A549 treated with ZK216348 at 1 μM for 4 hours (cell line): ENCODE results near the gene SMTN. TPM values are rescaled to one million over a fixed set of nuclear protein-coding genes. Genes with fewer than 3 reads are reported as not detected.

Source experiments
- total RNA-seq: library from RNA; stranded (reverse); fragments of 200-300 nt; extraction: Qiagen RNA extraction; gene quantifications from 5 replicates; pipeline ENCODE4 v1.2.3, GENCODE V29; 2022; ENCODE audit warnings: low read depth

SMTN gene
- total RNA-seq: 15.4 to 31.7 TPM (median 28.8 TPM) in 5 replicates

GRCh38 chr22:31080848-31081649 lies at the start of gene SMTN:
Gene SMTN (plus strand): TSS chr22:31081318. CDS start chr22:31083259, 1,941 bp downstream.

DNA sequence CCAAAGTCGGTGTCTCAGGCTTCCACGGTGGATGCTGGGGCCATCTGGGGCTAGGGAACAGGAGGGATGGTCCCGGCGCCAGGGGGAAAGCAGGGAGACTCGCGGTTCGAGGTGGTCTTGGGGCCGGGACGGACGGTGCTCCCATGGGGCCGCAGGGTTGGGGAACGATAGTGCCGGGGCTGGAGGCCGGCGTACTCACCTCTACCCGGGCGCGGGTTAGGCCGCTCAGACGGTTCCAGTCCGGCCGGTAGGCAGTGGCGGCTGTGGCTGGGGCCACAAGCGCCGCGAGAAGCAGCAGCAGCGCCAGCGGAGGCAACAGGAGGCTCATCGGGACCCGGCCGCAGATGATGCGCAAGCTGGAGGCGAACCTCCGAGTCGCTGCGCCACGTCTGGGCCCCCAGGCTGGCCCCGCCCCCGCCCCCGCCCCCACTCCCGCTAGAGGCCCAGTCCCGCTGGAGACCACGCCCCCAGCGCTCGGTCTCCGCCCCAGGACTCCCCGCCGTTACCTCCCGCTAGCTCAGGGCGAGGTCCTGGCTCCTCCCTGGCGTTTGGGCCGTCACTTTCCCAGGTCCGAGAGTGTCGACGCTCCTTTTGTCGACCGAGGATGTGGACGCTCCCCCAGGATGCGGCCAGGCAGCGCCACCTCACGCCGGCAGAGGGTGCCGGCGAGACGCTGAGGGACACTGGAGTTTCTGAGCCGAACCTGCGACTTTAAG lies 26.2 kb downstream of the SMTN start, which contains the start of gene SELENOM:
Gene SELENOM (minus strand): TSS at position 391 of the 716 bp plus-strand sequence. CDS start 63 bp downstream, at position 328.

GRCh38 chr22:31122532-31123291 lies 41.6 kb downstream of the SMTN start, which contains the start of gene INPP5J:
Gene INPP5J (plus strand): TSS chr22:31122966. CDS start chr22:31123015, 49 bp downstream.

DNA sequence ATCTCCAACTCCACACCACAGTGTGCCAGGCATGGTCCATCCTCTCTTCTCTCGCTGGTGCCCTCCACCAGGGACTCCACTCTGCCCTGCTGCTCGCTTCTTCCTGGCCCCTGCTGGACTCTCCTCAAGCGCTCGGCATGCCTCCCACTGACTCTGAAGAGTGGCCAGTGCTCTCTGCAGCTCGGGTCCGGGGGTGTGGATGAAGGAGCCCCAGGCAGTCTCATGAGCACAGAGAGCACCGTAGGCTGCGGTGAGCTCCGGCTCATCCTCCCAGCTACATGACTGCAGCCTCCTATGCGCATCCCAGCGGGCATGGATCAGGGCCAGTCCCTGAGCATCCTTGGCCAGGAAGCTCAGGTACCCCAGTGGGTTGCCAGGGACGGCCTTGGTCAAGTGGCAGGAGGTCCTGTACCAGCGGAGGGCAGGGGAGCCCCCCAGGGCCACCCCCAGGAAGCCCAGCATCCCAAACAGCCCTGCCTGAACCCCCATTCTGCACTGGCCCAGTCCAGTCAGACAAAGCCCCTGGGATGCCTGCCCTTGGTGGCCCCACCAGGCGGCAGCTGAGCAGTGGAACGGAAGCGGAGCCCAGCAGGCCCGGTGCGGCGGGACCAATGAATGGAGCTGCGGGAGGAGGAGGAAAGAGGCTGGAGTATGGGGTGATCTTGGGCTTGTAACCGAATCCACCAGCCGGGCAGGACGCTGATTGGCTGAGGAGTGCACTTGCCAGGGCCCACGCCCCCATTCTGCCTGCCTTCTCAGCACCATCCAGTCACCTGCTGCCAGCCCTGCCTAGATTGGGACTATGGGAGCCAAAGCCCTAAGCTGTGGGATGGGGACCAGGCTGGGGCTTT lies 59.0 kb downstream of the SMTN start, which contains the start of gene PLA2G3:
Gene PLA2G3 (minus strand): TSS at position 643 of the 851 bp plus-strand sequence. CDS start 154 bp downstream, at position 489.

Other genes starting within 250 kb of the SMTN start
- 12.2 to 17.5 TPM (median 14.7 TPM) in 5 replicates for gene MORC2, start 112.5 kb upstream of the SMTN start, total RNA-seq
- gene TUG1, start 112.1 kb upstream of the SMTN start, total RNA-seq: 23.1 to 31.1 TPM (median 29.8 TPM) in 5 replicates
- gene SELENOM, start 26.2 kb downstream of the SMTN start, total RNA-seq: 44.3 to 71.4 TPM (median 66.5 TPM) in 5 replicates
- 0.50 to 0.66 TPM (median 0.57 TPM) in 4 of 5 replicates, not detected in the other for gene INPP5J, start 41.6 kb downstream of the SMTN start, total RNA-seq
- gene PLA2G3, start 59.2 kb downstream of the SMTN start, total RNA-seq: not detected in 5 replicates
- 22.4 to 25.6 TPM (median 23.8 TPM) in 5 replicates for gene RNF185, start 78.9 kb downstream of the SMTN start, total RNA-seq
- gene LIMK2, start 131.0 kb downstream of the SMTN start, total RNA-seq: 7.1 to 8.6 TPM (median 7.8 TPM) in 5 replicates
- 0.58 to 1.1 TPM (median 0.90 TPM) in 5 replicates for gene PIK3IP1, start 211.2 kb downstream of the SMTN start, total RNA-seq